GM21786 (cell line): ENCODE results near the gene GPR78.
"Not testable (repeated sequence)": the region's sequence is repeated elsewhere in the genome, so short reads cannot be mapped to it uniquely, and the experiment has no call there.

Experiments
- ATAC-seq: cut with Tn5 transposase; IDR thresholded peaks from one replicate; pipeline ENCODE4 v1.9.1; 2021; ENCODE audit not compliant: unreplicated experiment

GPR78 gene

DNA sequence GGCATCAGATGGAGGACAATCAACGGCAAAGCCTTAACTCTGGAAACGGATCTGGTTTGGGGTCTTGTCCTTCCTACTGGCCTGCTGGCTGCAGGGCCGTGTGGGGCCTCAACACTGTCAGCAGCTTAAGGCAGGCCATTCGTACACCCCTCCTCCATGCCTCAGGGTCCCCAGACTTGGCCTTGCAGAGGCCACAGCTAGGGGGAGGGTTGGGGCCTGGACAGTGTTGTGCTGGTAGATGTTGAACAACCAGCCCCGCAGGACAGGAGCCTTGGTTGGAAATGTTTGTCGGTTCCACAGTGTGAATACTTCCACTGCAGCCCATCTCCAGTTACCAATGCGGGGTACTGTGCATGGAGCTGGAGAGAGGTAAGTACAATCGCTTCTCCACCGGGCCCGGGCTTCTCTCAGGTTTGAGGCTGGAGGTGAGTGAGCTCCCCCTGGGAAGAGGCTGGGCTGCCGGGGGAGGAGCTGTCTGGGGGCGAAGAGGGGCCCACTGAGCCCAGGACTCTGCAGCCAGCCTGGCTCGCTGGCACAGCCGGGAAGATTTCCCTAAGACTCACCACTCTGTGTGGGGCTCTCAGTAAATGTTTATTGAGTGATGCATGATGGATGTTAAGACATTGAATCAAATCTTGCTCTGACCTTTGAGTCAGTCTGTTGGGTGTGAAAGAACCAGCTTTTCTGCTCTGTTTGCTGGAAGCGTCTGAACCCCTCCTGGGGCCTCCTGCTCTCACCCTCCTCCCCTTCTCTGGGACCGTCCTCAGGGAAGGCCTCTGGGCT, 19.7 kb upstream of the GPR78 start:
- ATAC-seq = no peak

GRCh38 chr4:8564595-8564994, 15.6 kb upstream of the GPR78 start:
- ATAC-seq = no peak

DNA sequence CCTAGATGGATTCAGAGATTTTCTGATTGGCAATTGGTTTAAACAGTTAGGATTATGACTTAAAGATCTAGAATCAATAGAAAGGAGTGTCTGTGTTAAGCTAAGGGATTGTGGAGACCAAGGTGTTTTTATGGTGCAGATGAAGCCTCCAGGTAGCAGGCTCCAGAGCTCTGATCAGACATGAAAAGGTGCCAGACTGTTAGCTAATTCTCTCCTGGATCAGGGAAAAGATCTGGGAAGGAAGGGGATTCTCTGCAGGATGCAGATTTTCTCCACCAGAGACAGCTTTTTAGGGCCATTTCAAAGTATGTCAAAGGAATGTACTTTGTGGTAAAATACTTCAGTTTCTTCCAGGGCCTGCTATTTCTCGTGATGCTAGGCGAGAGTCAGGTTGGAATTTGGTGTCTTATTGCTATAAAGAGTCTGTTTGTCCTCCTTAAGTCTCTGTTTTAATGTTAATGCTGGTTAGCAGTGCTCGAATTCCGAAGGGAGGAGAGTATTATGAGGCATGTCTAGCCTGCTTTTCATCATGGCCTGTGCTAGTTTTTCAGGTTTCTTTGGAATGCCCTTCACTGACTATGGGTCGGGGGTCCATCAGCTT, 12.0 kb upstream of the GPR78 start:
- no peak for ATAC-seq

DNA sequence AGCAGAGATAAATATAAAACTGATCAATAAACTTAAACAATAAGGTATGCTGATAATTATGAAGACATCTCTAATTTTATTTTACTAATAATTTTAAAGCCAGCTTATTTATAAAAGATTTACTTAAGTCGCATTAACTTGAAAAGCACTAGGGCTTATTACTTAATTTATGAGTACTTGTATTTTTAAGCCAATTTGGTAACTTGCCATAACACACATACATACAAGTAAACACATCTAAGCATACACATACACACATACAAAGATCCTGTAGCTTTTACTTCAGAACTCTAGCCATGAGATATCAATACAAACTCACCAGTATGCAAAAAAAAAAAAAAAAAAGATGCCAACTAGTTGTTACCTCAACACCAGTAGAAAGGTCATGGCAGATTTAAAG, 10.0 kb upstream of the GPR78 start:
- ATAC-seq = no peak

- no peak for ATAC-seq
Measured at GRCh38 chr4:8571702-8572685, 8.2 kb upstream of the GPR78 start.

GRCh38 chr4:8573266-8573665, 6.9 kb upstream of the GPR78 start:
- ATAC-seq = no peak

GRCh38 chr4:8574796-8575370, 5.3 kb upstream of the GPR78 start:
- no peak for ATAC-seq

DNA sequence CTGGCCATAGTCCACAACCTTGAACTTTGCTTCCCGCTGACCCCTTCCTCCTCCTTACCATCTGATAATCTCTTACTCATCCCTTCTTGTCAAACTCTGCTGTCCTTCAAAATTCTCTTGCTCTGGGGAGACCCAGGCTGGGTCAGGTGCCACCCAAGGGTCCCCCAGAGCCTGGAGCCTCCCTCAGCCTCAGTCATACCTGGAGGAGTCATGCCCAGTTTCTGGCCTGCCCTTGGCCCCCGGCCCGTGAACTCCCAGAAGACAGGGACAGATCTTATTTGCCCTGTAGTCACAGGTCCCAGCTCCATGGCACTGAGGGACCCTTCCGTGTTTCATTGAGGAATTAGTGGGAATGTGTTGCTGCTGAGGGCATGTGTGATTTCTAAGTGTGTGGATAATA, 4.7 kb upstream of the GPR78 start:
- ATAC-seq = no peak

DNA sequence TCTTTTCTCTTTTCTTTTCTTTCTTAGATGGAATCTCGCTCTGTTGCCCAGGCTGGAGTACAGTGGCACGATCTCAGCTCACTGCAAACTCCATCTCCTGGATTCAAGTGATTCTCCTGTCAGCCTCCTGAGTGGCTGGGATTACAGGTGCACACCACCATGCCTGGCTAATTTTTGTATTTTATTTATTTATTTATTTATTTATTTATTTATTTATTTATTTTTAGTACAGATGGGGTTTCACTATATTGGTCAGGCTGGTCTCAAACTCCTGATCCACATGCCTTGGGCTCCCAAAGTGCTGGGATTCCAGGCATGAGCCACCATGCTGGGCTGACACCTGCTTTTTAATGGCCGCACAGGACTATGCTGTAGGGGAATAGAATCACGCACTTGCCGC, 3.6 kb upstream of the GPR78 start:
- not testable (repeated sequence) for ATAC-seq

GRCh38 chr4:8577046-8577445, 3.1 kb upstream of the GPR78 start:
- no peak for ATAC-seq

DNA sequence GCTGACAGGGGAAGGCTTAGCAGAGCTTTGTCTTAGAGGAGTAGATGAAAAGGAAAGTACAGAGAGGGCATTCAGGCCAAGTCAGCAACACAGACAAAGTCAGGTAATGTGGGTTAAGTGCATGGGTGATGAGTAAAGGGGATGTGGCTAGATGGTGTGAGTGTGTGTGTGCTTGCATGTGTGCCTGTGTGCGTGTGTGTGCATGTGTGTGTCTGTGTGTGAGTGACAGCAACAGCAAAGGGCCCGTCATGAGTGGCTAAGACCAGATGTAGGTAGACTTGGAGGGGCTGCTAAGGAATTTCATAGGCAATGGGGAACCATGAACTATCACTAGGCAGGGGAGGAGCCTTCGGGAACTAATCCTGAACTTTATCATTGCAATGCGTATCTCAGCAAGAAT, 2.2 kb upstream of the GPR78 start:
- ATAC-seq = no peak

- ATAC-seq = no peak
Measured at GRCh38 chr4:8578717-8579116, 1.5 kb upstream of the GPR78 start.

- ATAC-seq = no peak
Measured at GRCh38 chr4:8579526-8580320, 469 bp upstream of the GPR78 start.

DNA sequence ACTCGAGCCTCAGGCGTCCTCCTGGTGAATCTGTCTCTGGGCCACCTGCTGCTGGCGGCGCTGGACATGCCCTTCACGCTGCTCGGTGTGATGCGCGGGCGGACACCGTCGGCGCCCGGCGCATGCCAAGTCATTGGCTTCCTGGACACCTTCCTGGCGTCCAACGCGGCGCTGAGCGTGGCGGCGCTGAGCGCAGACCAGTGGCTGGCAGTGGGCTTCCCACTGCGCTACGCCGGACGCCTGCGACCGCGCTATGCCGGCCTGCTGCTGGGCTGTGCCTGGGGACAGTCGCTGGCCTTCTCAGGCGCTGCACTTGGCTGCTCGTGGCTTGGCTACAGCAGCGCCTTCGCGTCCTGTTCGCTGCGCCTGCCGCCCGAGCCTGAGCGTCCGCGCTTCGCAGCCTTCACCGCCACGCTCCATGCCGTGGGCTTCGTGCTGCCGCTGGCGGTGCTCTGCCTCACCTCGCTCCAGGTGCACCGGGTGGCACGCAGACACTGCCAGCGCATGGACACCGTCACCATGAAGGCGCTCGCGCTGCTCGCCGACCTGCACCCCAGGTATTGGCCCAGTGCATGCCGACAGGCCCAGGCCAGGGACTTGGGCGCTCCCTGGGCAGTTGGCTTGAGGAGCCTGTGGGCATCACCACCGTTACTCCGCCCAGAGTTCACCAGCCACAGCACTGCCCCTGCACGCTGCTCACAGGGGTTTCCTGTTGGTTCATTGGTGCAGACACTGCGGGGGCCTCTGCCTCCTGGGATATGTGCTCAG, 1.1 kb downstream of the GPR78 start:
- ATAC-seq = no peak

GRCh38 chr4:8582016-8582415, 1.8 kb downstream of the GPR78 start:
- ATAC-seq = no peak

DNA sequence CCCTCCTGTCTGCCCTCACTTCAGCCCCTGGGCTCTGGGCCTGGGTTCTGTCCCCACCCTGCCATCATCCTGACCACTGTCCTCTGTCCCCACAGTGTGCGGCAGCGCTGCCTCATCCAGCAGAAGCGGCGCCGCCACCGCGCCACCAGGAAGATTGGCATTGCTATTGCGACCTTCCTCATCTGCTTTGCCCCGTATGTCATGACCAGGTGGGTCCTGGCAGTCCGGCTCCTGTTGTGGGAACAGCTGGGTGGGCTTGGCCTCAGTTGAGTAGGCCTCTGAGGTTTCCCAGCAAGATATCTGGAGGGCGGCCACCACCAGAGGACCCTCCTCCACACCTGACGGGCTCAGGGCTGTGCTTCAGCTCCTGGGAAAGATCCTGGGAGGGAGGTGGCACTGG, 2.2 kb downstream of the GPR78 start:
- ATAC-seq = no peak

DNA sequence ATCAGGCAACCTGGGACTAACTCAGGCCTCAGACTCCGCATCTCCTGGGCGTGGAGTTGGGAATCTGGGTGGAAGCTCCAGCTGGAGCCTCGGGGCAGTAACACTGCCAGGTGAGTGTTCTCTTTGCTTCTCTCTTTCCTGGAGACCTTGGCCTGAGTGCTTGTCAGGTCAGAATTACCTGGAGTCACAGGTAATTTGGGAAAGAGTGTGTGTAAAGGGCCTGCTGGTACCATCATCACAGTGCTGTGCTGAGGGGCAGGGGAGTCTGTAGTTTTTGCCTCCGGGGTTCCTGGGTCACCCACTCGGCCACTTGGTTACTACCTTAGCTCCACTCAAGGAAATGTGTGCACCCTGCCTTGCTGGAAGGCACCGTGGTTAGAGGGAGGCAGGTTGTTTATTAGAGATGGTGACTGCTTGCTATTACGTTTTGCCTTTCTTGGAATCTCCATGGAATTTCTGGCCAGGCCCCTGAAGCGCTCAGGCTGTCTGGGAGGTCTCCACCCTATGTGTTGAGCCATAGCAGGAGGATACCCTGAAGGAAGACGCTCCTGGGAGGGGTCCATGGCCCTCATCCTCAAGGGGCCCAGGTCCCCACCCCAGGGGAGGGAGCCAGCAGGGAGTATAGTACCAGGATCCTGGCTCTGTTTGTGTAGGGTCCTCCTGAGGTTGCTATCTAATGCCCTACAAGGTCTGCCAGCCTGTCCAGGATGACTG, 2.9 kb downstream of the GPR78 start:
- no peak for ATAC-seq

- ATAC-seq = no peak
Measured at GRCh38 chr4:8583655-8584025, 3.4 kb downstream of the GPR78 start.

DNA sequence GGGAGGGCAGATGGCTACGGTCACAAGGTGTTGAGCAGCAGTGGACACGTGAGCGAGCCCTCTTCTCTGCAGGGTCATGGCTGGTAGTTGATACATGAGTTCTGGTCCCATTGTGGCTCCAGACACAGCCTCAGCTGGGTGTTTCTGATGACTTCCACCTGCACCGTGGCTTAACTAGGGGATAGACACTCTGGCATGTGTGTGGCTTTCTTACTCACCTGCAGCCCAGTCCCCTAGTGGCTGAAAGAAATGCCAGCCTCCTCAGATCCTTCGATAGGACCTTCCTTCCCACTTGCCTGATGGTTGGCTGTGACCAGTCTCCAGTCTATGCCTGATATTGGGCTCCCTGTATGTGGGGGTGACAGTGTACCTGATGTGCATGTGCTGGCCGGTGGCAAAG, 5.0 kb downstream of the GPR78 start:
- no peak for ATAC-seq
